NCI-H1694 treated with DMSO at 0.1 percent for 48 hours (cell line): ENCODE results near the gene NOPCHAP1.
"Not testable (repeated sequence)": the region's sequence is repeated elsewhere in the genome, so short reads cannot be mapped to it uniquely, and the experiment has no call there.

Source experiments
- DNase-seq: peaks from one replicate; lab custom pipeline; 2025; lab: John Stamatoyannopoulos, UW

NOPCHAP1 gene

GRCh38 chr12:104964856-104965205 is 21.3 kb upstream of the NOPCHAP1 start:
- DNase-seq, result no peak

DNA sequence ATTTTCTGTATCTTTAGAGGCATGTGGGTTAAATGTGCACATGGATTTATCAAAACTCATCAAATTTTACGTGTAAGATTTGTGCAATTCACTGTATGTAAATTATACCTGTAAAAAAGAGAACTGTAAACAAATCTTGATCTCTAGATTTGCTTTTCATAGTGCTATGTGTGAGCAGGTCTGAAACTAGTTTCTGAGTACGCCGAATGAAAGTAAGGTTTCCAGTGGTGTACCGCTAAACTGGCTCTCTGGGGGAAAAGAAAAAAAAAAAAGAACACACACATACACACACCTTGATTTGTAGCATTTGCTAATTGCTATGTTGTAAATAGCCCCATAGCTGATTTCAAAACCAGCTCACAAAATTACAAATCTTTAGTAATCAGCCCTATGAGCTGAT is 19.4 kb upstream of the NOPCHAP1 start:
- no peak for DNase-seq

- DNase-seq, result no peak
Observed at GRCh38 chr12:104969343-104969742, 16.8 kb upstream of the NOPCHAP1 start.

DNA sequence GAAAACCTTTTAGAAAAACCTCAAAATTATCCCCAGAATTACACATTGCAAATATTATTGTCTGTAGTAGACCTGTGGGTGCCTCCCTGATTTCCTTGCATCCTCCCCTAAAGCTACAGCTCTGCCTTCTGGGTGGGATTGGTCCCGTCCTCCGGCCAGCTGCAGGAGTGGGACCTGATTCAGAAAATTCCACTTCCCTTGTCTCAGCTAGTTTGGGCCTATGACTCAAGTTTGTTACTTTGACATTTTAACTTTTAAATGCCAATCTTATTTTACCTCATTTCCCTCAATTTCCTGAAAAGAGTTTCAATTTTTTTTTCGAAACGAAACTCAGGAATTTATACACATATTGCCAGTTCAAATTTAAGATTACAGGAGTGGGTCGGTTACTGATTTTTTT is 14.8 kb upstream of the NOPCHAP1 start:
- no peak for DNase-seq

- DNase-seq, result no peak
Observed at GRCh38 chr12:104973250-104973649, 12.9 kb upstream of the NOPCHAP1 start.

GRCh38 chr12:104974626-104975290 is 11.4 kb upstream of the NOPCHAP1 start:
- DNase-seq, result no peak

DNA sequence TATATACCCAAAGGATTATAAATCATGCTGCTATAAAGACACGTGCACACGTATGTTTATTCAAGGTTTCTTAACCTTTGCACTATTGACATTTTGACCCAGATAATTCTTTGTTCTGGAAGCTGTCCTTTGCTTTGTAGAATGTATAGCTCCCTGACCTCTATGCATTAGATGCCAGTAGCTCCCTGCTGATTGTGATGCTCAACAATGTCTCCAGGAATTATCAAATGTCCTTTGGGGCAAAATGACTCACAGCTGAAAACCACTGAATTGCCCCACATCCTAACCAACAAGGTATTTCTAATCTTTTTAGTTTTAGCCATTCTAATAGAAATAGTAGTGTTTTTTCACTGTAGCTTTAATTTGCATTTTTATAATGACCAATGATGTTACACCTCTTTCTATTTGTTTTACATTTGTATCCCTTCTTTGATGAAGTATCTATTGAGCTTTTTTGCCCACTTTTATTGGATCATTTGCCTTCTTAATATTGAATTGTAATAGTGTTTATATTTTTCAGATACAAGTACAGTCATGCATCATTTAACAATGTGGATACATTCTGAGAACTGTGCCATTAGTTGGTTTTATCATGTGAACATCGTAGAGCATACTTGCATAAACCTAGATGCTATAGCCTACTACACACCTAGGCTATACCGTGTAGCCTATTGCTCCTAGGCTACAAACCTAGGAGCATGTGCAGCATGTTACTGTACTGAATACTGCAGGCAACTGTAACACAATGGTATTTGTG is 10.4 kb upstream of the NOPCHAP1 start:
- no peak for DNase-seq

DNA sequence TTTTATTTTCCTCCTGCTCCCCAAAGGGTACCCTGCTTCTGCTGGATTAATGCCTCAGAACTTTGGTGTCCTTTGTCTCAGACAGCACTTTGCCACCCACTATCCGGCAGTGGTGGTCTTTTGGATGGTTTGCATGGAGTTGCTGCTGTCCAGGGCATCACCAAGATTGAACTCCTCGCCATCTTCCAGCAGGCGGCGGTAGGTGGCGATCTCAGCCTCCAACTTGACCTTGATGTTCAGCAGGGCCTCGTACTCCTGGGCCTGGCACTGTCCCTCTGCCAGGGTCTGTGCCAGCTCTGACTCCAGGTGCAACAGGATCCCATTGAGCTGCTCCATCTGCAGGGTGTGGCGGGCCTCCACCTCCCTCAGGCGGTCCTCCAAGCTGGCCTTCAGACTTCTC is 9.4 kb upstream of the NOPCHAP1 start:
- no peak for DNase-seq

DNA sequence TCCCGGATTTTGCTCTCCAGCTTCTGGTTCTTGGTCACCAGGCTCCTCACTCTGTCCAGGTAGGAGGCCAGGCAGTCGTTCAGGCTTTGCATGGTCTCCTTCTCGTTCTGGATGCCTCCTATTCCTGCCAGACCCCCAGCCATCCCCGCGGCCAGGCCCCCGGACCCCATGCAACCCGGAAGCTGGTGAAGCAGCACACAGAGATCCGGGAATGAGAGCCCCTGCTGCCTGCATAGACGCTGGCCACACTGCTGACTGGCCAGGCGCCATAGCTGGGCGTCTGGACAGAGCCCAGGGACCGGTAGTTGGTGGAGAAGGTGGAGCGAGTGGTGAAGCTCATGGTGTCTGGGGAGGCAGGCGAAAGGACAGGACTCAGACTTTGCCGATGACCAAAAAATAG is 8.4 kb upstream of the NOPCHAP1 start:
- not testable (repeated sequence) for DNase-seq

- DNase-seq, result no peak
Observed at GRCh38 chr12:104985206-104985605, 910 bp upstream of the NOPCHAP1 start.

GRCh38 chr12:104990950-104991349 is 4.8 kb downstream of the NOPCHAP1 start:
- DNase-seq, result no peak

GRCh38 chr12:104991565-104992128 is 5.5 kb downstream of the NOPCHAP1 start:
- DNase-seq, result peak; percentile 3

DNA sequence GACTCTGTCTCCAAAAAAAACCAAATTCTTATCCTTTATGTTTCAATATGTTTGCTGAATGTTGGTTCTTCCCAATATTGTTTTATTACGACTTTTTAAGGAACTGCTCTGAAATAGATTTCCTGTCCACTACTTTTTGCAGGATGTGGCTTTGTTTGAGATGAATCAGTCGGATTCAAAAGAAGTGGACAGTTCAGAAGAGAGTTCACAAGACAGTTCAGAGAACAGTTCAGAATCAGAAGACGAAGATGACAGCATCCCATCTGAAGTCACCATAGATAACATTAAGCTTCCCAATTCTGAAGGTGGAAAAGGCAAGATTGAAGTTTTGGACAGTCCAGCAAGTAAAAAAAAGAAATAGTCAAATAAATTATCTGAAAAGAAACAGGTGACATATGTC is 8.2 kb downstream of the NOPCHAP1 start:
- DNase-seq, result no peak

- no peak for DNase-seq
Observed at GRCh38 chr12:104997541-104997940, 11.4 kb downstream of the NOPCHAP1 start.

DNA sequence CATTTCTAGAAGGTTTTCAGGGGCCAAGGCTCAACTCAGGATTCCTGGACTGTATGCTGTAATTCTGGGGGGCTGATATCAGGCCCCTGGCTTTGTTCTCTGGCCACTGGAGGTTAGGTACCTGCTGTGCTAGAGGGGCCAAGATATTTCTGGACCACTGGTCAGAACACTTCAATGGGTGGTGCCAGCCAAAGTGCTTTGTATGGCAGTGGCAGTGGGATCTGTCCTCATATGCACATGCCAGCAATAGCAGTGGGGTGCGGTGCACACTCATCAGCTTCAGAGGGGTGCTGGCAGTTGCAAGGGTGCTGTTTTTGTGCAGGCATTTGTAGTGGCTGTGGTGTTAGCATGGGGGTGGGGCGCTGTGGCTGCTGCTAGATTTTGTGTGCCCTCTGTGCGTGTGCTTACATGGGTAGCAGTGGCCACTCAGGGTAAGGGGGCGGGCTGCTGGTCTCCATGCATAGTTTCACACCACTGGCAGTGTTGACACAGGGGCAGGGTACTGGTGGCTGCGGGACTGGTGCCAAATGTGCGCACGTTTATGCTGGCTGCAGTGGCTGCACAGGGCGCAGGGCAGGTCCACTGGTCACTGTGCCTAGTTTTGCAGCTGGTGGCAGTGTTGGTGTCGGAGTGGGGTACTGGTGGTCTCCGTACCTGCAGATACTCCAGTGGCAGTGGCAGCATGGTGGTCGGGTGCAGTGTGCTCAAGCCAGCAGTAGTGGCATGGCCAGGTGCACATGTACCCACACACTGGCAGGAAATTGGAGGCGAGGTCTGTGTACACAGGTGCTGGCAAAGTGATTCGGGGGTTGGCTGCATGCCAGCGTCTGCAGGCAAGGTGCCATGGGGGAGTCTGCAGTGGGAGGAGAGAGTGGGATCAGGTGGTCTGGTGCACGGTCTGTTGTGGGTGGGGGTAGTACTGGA is 12.6 kb downstream of the NOPCHAP1 start:
- no peak for DNase-seq

DNA sequence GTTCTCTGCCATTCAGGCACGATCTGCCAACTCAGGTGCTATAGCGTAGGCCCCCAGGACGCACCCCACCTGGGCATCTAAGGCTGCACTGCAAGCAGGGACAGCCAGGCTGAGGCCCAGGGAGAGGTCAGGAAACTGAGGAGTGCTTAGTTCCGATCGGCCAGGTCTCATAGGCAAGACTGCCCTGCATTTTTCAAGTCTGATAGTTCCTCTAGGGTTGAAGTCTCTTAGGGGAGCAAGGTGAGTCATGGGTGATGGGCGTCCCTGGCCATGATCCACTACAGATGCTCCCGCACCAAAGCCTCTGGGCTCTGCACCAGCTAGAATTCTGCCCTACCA is 13.2 kb downstream of the NOPCHAP1 start:
- no peak for DNase-seq

DNA sequence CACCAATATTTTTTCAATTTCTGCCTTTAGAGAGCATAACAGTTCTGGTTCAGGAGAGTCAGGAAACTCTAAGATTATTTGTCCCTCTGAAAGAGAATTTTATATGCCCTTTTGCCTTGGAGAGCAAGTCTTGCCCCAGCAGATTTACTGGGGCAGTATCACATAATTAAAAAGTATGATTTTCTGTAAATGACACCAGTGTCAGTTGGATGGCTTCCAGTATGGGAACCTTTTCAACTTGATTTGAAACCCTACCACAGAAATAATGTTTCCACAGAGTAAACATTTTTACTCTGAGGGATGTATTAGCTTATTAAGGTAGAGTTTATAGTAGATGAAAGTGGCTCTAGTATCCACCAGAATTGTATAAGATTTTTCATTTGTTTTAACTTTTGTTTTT is 15.4 kb downstream of the NOPCHAP1 start:
- DNase-seq, result no peak

- DNase-seq, result no peak
Observed at GRCh38 chr12:105013892-105014291, 27.8 kb downstream of the NOPCHAP1 start.

GRCh38 chr12:105014603-105015002 is 28.5 kb downstream of the NOPCHAP1 start:
- DNase-seq, result no peak

GRCh38 chr12:105015543-105015942 is 29.4 kb downstream of the NOPCHAP1 start:
- no peak for DNase-seq

- no peak for DNase-seq
Observed at GRCh38 chr12:105018012-105018411, 31.9 kb downstream of the NOPCHAP1 start.

DNA sequence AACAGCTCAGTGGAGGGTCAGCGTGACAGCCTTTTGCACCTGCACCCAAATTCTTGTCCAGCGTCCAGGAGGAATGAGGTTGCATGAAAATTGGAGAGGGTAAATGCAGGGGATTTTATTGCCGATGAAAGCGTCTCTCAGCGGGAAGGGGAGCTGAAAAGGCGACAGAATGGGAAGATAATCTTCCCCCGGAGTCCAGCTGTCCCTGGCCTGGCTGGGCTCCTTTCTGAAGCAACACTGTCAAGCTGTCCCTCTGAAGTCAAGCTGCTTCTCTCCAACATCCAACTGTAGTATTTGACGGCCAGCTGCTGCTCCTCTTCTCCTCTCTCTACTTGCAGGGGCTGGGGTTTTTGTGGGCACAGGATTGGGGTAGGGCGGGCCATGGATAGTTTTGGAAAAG is 32.7 kb downstream of the NOPCHAP1 start:
- DNase-seq, result peak; percentile 16
